Measurements from ENCODE around the gene CADM1. TPM values are rescaled to one million over a fixed set of nuclear protein-coding genes. Genes with fewer than 3 reads are reported as not detected.
"Not testable (repeated sequence)": the region's sequence is repeated elsewhere in the genome, so short reads cannot be mapped to it uniquely, and the experiment has no call there.

Gene CADM1
- total RNA-seq, 1 experiment from 2014 or later: not detected

GRCh38 chr11:115477410-115477809 is 26.8 kb downstream of the CADM1 start:
- Mint-ChIP-seq H3K27me3 (ENCODE audit: insufficient read depth, unreplicated experiment) (peaks cover 42% of the 10 kb centered on the region), H3K36me3 (ENCODE audit: insufficient read depth, unreplicated experiment) (peaks cover 6% of the 10 kb centered on the region), H3K9me3 (ENCODE audit: unreplicated experiment) (peaks cover 9% of the 10 kb centered on the region), H3K4me3 (ENCODE audit: unreplicated experiment) (no peak overlapping the region), H3K4me1 (ENCODE audit: insufficient read depth, unreplicated experiment) (no peaks in the 10 kb centered on the region), H3K27ac (ENCODE audit: low read depth, unreplicated experiment) (no peak overlapping the region)
- ChIA-PET CTCF (no interaction called here), POLR2A (interaction anchor here (0.6 kb wide), 1 partner anchor 69 kb away, joined by 3 read pairs; no protein-coding TSS in a partner anchor)
- DNase-seq (ENCODE audit: unreplicated experiment): no peak
- no peak for TF ChIP-seq CTCF (IDR thresholded peaks at IDR 0.05; ENCODE audit: unreplicated experiment)
- BruUV-seq (replicated peaks): no TSS peak
- intact Hi-C loops (cut with micrococcal nuclease): no loop called here

- Mint-ChIP-seq H3K4me3 (ENCODE audit: unreplicated experiment) (no peak overlapping the region), H3K9me3 (ENCODE audit: unreplicated experiment) (peaks cover 9% of the 10 kb centered on the region), H3K27ac (ENCODE audit: low read depth, unreplicated experiment) (no peak overlapping the region), H3K4me1 (ENCODE audit: insufficient read depth, unreplicated experiment) (no peaks in the 10 kb centered on the region), H3K36me3 (ENCODE audit: insufficient read depth, unreplicated experiment) (peaks cover under 1% of the 10 kb centered on the region), H3K27me3 (ENCODE audit: insufficient read depth, unreplicated experiment) (peaks cover 41% of the 10 kb centered on the region)
- POLR2A ChIA-PET: no interaction called here
- TF ChIP-seq CTCF (IDR thresholded peaks at IDR 0.05; ENCODE audit: unreplicated experiment): no peak
- intact Hi-C loops (cut with micrococcal nuclease): no loop called here
- BruUV-seq (replicated peaks): no TSS peak
- CTCF ChIA-PET: no interaction called here
- no peak for DNase-seq (ENCODE audit: unreplicated experiment)
These were observed 27.5 kb downstream of the CADM1 start for GRCh38 chr11:115476463-115477286.

GRCh38 chr11:115475564-115475963 is 28.7 kb downstream of the CADM1 start:
- POLR2A ChIA-PET: no interaction called here
- CTCF ChIA-PET: interaction anchor here (0.6 kb wide), 1 partner anchor 1150 kb away, joined by 3 read pairs; no protein-coding TSS in a partner anchor
- no peak for TF ChIP-seq CTCF (IDR thresholded peaks at IDR 0.05; ENCODE audit: unreplicated experiment)
- intact Hi-C loops (cut with micrococcal nuclease): no loop called here
- no peak for DNase-seq (ENCODE audit: unreplicated experiment)
- H3K9me3 Mint-ChIP-seq (ENCODE audit: unreplicated experiment): peaks cover 9% of the 10 kb centered on the region
- H3K36me3 Mint-ChIP-seq (ENCODE audit: insufficient read depth, unreplicated experiment): no peaks in the 10 kb centered on the region
- H3K4me3 Mint-ChIP-seq (ENCODE audit: unreplicated experiment): no peak overlapping the region
- no peak overlapping the region for H3K27ac Mint-ChIP-seq (ENCODE audit: low read depth, unreplicated experiment)
- no peaks in the 10 kb centered on the region for H3K4me1 Mint-ChIP-seq (ENCODE audit: insufficient read depth, unreplicated experiment)
- H3K27me3 Mint-ChIP-seq (ENCODE audit: insufficient read depth, unreplicated experiment): peaks cover 42% of the 10 kb centered on the region
- no TSS peak for BruUV-seq (replicated peaks)

- peaks cover 43% of the 10 kb centered on the region for H3K27me3 Mint-ChIP-seq (ENCODE audit: insufficient read depth, unreplicated experiment)
- H3K36me3 Mint-ChIP-seq (ENCODE audit: insufficient read depth, unreplicated experiment); H3K9me3 Mint-ChIP-seq (ENCODE audit: unreplicated experiment); intact Hi-C loops (cut with micrococcal nuclease); H3K4me1 Mint-ChIP-seq (ENCODE audit: insufficient read depth, unreplicated experiment); DNase-seq (ENCODE audit: unreplicated experiment); H3K27ac Mint-ChIP-seq (ENCODE audit: low read depth, unreplicated experiment); CTCF ChIA-PET; BruUV-seq (replicated peaks); H3K4me3 Mint-ChIP-seq (ENCODE audit: unreplicated experiment); POLR2A ChIA-PET: not testable (repeated sequence)
These were observed 29.9 kb downstream of the CADM1 start for GRCh38 chr11:115474306-115474705.
